HG02943 (cell line): ENCODE results near the gene ZNF384.

Source experiments
- ATAC-seq: cut with Tn5 transposase; IDR thresholded peaks from one replicate; pipeline ENCODE4 v1.9.1; 2021; ENCODE audit warnings: mild to moderate bottlenecking, low read depth, moderate library complexity; ENCODE audit not compliant: unreplicated experiment

ZNF384 gene

DNA sequence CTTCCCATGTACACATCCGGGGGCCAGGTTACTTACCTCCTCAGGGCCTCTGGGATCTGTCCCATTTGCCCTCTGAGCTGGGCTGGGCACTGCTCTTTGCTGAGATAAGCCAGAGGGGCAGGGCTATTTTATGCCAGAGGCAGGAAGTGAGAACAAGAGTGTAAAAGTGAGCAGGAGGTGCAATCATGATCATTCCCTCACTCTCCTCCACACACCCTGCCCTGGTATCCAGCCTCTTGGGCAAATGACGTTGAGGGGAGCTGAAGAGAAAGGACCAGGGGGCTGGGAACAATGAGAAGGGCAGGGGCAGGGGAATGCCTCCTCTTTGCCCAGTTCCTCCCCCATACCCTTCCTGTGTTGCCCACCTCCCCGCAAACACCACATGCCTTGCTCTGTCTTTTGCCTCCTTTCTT, 57.6 kb downstream of the ZNF384 start:
- no peak for ATAC-seq

- ATAC-seq: no peak
Observed at GRCh38 chr12:6630736-6631135, 58.4 kb downstream of the ZNF384 start.

DNA sequence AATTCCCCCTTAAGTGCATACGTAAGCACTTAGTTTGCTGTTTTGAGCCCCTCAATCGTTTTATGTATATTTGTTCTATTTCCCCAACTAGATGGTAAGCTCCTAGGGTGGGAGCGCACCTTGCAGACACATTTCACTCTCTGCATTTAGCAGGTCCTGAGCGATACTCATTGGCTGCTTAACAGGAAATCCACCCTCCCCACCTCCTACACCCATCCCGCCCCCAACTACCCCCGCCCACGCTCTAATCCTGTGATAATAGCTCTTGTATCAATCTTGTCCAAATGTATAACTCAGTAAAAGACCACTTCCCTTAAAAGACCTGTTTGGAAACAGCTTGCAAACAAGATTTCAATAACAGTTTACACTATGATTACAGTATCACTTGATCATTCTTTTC, 61.6 kb downstream of the ZNF384 start:
- ATAC-seq: no peak

- no peak for ATAC-seq
Observed at GRCh38 chr12:6626654-6627283, 62.4 kb downstream of the ZNF384 start.

DNA sequence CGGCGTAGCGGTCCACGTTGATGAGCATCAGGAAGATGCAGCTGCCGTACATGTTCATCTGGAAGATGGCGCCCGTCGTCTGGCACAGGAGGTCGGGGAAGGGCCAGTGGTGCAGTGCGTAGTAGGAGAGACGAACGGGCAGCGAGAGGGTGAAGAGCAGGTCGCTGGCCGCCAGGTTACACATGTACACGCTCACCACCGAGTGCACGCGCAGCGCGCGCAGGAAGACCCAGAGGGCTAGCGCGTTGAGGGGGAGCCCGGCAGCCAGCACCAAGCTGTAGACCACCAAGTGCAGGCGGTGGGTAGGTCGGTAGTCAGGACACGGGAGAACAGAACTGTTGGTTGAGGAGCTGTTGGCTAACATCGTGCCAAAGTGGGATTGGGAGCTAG, 68.3 kb downstream of the ZNF384 start:
- no peak for ATAC-seq

GRCh38 chr12:6620137-6620884, 68.9 kb downstream of the ZNF384 start:
- ATAC-seq: no peak

GRCh38 chr12:6618483-6619225, 70.5 kb downstream of the ZNF384 start:
- ATAC-seq: no peak
